Lung (tissue), 12 donors: ENCODE results near the gene MARK4. TPM values are rescaled to one million over a fixed set of nuclear protein-coding genes. Genes with fewer than 3 reads are reported as not detected.
"Not testable (repeated sequence)": the region's sequence is repeated elsewhere in the genome, so short reads cannot be mapped to it uniquely, and the experiment has no call there.

Experiments
- ATAC-seq: fragments of 200-7000 bp; cut with Tn5 transposase; one replicate; pipeline ENCODE4 v1.9.1; 2020; ENCODE audit warnings: moderate number of reproducible peaks; ENCODE audit not compliant: insufficient read depth, low FRiP score
- DNase-seq, 3 donors: peaks; one replicate each; pipeline ENCODE4 v3.0.0-alpha.2; 2013 to 2017
- H3K27ac ChIP-seq, 2 donors: one replicate each; pipeline ENCODE4 v1.5.1; 2013; ENCODE audit warnings: mild to moderate bottlenecking in 2 of 2, moderate library complexity in 2 of 2, control low read depth in 1 of 2, inconsistent platforms in 1 of 2, low read depth in 1 of 2, low read length in 1 of 2
- H3K27me3 ChIP-seq, 3 donors: one replicate each; pipeline ENCODE4 v1.5.1; 2013; ENCODE audit warnings: low read length in 2 of 3; ENCODE audit not compliant: control insufficient read depth in 3 of 3, insufficient read depth in 3 of 3
- H3K36me3 ChIP-seq, 4 donors: one replicate each; pipeline ENCODE4 v1.5.1; 2013; ENCODE audit warnings: low read length in 4 of 4, mild to moderate bottlenecking in 1 of 4, moderate library complexity in 1 of 4; ENCODE audit not compliant: control insufficient read depth in 4 of 4, insufficient read depth in 4 of 4
- H3K4me1 ChIP-seq, 5 donors: one replicate each; pipeline ENCODE4 v1.5.1; 2013; ENCODE audit warnings: low read length in 5 of 5, mild to moderate bottlenecking in 2 of 5, moderate library complexity in 1 of 5; ENCODE audit not compliant: control insufficient read depth in 5 of 5, insufficient read depth in 5 of 5
- H3K4me3 ChIP-seq: one replicate; pipeline ENCODE4 v1.5.1; 2013; ENCODE audit warnings: mild to moderate bottlenecking, control low read depth, moderate library complexity
- H3K9ac ChIP-seq, 2 donors: one replicate each; pipeline ENCODE4 v1.5.1; 2013; ENCODE audit warnings: low read length in 2 of 2, control low read depth in 1 of 2; ENCODE audit not compliant: insufficient read depth in 1 of 2
- H3K9me3 ChIP-seq, 4 donors: one replicate each; pipeline ENCODE4 v1.5.1; 2013; ENCODE audit warnings: low read length in 3 of 4, mild to moderate bottlenecking in 1 of 4, moderate library complexity in 1 of 4; ENCODE audit not compliant: control insufficient read depth in 4 of 4, insufficient read depth in 3 of 4
- WGBS, 2 donors: extraction: QIAGEN DNeasy Blood & Tissue Kit; methylation state at CpG; one replicate each; pipeline ENCODE4 v1.1.7; 2013; 5-methylcytosine and 5-hydroxymethylcytosine counted together
- polyA plus RNA-seq, 2 donors: library from polyadenylated mRNA; stranded (reverse); fragments of 200-250 nt; gene quantifications; one replicate each; pipeline ENCODE4 v1.2.1, GENCODE V29; 2013
- total RNA-seq, 2 donors: library from RNA; depleted of rRNA in 1 of 2; stranded (reverse); fragments of >200 nt in 1 of 2; gene quantifications; one replicate each; pipeline ENCODE4 v1.2.1, GENCODE V29; 2014 to 2021
- TF ChIP-seq, protein P1 (sequence below): IDR thresholded peaks from 2 replicates; pipeline ENCODE4 v1.5.1; 2012; ENCODE audit warnings: mild to moderate bottlenecking; ENCODE audit errors: control extremely low read depth, extremely low read depth
- donor health status: control.
- donor health status: control.
- donor health status: Bipolar disorder and iron deficiency.
- donor health status: healthy.
- donor health status: DM: yes; HTN: yes; CAD: no.

Gene MARK4
- total and polyA plus RNA-seq, 4 donors = 12.6 to 47.0 (median 20.6) TPM

DNA sequence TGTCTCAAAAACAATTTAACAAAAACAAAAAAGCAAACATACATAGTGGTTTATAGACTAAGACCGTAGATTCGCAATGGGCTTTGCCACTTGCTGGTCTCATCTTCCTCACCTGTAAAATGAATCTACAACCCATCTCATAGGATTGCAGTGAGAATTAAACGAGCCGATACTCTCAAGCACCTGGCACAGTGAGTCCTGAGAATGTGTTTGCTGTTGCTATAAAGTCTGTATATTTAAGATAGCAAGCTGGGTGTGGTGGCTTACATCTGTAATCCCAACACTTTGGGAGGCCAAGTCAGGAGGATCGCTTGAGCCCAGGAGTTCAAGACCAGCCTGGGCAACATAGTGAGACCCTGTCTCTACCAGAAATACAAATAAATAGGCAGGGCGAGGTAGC, 28.3 kb upstream of the MARK4 start:
- Histone ChIP-seq H3K27me3 (peaks cover 0 to 14% (median 0%) of the 10 kb centered on the region in 3 donors), H3K4me3 (no peak overlapping the region), H3K9me3 (no peaks in the 10 kb centered on the region), H3K4me1 (no peaks in the 10 kb centered on the region), H3K9ac (no peak overlapping the region), H3K27ac (no peak overlapping the region), H3K36me3 (peaks cover 0 to 5% (median 0%) of the 10 kb centered on the region in 4 donors)
- no peak for ATAC-seq
- TF ChIP-seq, protein P1, sequence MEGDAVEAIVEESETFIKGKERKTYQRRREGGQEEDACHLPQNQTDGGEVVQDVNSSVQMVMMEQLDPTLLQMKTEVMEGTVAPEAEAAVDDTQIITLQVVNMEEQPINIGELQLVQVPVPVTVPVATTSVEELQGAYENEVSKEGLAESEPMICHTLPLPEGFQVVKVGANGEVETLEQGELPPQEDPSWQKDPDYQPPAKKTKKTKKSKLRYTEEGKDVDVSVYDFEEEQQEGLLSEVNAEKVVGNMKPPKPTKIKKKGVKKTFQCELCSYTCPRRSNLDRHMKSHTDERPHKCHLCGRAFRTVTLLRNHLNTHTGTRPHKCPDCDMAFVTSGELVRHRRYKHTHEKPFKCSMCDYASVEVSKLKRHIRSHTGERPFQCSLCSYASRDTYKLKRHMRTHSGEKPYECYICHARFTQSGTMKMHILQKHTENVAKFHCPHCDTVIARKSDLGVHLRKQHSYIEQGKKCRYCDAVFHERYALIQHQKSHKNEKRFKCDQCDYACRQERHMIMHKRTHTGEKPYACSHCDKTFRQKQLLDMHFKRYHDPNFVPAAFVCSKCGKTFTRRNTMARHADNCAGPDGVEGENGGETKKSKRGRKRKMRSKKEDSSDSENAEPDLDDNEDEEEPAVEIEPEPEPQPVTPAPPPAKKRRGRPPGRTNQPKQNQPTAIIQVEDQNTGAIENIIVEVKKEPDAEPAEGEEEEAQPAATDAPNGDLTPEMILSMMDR = no peak
- no peak for DNase-seq
- 87 to 94% methylated on average over 6 of the region's 6 CpGs for WGBS, 2 donors

DNA sequence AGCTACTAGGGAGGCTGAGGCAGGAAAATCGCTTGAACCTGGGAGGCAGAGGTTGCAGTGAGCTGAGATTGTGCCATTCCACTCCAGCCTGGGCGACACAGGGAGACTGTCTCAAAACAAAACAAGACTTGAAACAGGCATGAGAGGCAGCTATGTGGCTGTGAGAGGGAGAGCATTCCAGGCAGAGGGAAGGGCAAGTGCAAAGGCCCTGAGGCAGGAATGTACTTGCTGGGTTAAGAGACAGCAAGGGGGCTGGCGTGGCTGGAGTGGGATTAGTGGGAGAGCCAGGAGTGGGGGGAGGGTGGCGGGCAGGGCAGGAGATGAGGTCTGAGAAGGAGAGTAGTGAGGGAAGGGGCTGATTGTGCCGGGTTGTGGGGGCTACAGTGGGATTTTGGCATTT, 27.2 kb upstream of the MARK4 start:
- DNase-seq (no peak), ATAC-seq (no peak)
- Histone ChIP-seq H3K36me3 (peaks cover 0 to 5% (median 0%) of the 10 kb centered on the region in 4 donors), H3K9ac (no peak overlapping the region), H3K4me1 (no peaks in the 10 kb centered on the region), H3K4me3 (no peak overlapping the region), H3K9me3 (no peaks in the 10 kb centered on the region), H3K27ac (no peak overlapping the region), H3K27me3 (peaks cover 0 to 3% (median 0%) of the 10 kb centered on the region in 3 donors)
- TF ChIP-seq, protein P1 = no peak
- WGBS, 2 donors = 89 to 90% methylated on average over 5 of the region's 5 CpGs

DNA sequence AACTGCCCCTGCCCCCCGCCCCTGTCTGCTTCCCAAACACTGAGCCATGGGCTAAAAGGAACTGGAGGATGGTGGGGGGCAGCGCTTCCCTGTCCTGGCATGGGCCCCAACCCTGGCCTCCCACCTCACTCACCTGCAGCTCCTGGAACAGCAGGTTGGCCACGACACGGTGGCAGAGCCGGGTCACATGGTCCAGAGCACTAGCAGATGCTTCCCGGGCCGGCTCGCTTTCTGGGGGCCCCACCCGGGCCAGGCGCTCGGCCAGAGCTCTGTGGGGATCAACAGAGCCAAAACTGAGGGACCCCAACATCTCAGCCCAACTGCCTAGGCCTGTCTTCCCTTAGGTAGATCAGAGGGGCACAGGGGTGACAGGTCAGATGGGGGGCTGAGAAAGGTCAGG, 26.4 kb upstream of the MARK4 start:
- Histone ChIP-seq H3K4me1 (no peaks in the 10 kb centered on the region), H3K27ac (no peak overlapping the region), H3K36me3 (peaks cover 0 to 5% (median 0%) of the 10 kb centered on the region in 4 donors), H3K9me3 (no peaks in the 10 kb centered on the region), H3K27me3 (peaks cover 0 to 2% (median 0%) of the 10 kb centered on the region in 3 donors), H3K4me3 (no peak overlapping the region), H3K9ac (no peak overlapping the region)
- TF ChIP-seq, protein P1 = no peak
- no peak for DNase-seq
- no peak for ATAC-seq
- WGBS, 2 donors = 74 to 85% methylated on average over 11 of the region's 11 CpGs

DNA sequence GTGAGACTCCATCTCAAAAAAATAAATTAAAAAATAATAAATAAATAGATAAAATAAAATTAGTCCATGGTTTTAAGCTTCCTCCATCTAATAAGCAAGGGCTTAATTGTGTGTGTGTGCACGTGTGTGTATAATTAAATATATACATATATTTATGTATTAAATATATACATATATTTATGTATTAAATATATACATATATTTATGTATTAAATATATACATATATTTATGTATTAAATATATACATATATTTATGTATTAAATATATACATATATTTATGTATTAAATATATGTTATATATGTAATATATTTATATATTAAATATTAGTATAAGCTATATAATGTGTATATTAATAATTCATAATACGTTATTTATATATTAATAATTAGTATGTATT, 22.0 kb upstream of the MARK4 start:
- not testable (repeated sequence) for H3K9ac ChIP-seq, ATAC-seq, DNase-seq, H3K4me1 ChIP-seq, H3K27ac ChIP-seq, H3K9me3 ChIP-seq, H3K36me3 ChIP-seq, H3K4me3 ChIP-seq
- peaks cover 0 to 22% (median 9%) of the 10 kb centered on the region in 3 donors for H3K27me3 ChIP-seq
- WGBS, 2 donors = 93 to 97% methylated on average over 2 of the region's 2 CpGs
